ENCODE measurements around the gene EIF5B.

DNA sequence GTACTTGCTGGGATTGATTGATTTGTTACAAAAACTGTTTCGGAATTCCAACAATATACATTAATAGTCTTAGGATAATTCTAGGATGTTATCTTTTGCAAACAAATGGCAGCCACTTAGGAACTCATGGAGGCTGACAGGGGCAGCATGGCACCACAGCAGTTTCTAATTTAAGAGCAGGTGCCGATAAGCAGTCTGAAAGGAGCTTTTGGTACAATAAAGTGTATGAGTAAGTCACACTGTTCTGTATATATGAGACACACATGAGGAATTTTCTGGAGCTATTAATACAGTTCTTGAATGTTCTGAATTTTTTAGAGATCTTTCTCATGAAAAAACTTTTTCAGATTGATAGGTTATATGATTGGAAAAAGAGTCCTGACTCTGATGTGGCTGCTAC, 52.2 kb downstream of the EIF5B start:
- no peak for TF ChIP-seq POLR2A (IDR thresholded peaks at IDR 0.05)
- no peak for TF ChIP-seq CTCF (IDR thresholded peaks at IDR 0.05)
- no peak for TF ChIP-seq POLR2AphosphoS5 (IDR thresholded peaks at IDR 0.05)

Data from breast epithelium (tissue), 3 donors.